ENCODE results near the gene POLR1A. TPM values are rescaled to one million over a fixed set of nuclear protein-coding genes. Genes with fewer than 3 reads are reported as not detected.

The POLR1A gene
- 43.6 TPM for total RNA-seq
- long read RNA-seq, partial matches to known transcripts, result 30 of 56 reads
- long read RNA-seq, other reads (novel, unspliced or antisense), result 25 of 56 reads

- DNase-seq (ENCODE audit: low spot score), result peak; percentile 93
Observed at GRCh38 chr2:86105252-86105968, at the start of gene POLR1A. Gene POLR1A (minus strand): TSS chr2:86105886. CDS start chr2:86105776, 110 bp downstream.

- DNase-seq (ENCODE audit: low spot score), result no peak
Observed at GRCh38 chr2:86150502-86150901, 44.8 kb upstream of the POLR1A start.

- no peak for DNase-seq (ENCODE audit: low spot score)
Observed at GRCh38 chr2:86147793-86148192, 42.1 kb upstream of the POLR1A start.

- DNase-seq (ENCODE audit: low spot score), result no peak
Observed at GRCh38 chr2:86143926-86144685, 38.4 kb upstream of the POLR1A start.

GRCh38 chr2:86143307-86143706 lies 37.6 kb upstream of the POLR1A start:
- DNase-seq (ENCODE audit: low spot score), result no peak

GRCh38 chr2:86142436-86143257 lies 37.0 kb upstream of the POLR1A start:
- no peak for DNase-seq (ENCODE audit: low spot score)

GRCh38 chr2:86140969-86141392 lies 35.3 kb upstream of the POLR1A start:
- no peak for DNase-seq (ENCODE audit: low spot score)

- DNase-seq (ENCODE audit: low spot score), result no peak
Observed at GRCh38 chr2:86139981-86140380, 34.3 kb upstream of the POLR1A start.

GRCh38 chr2:86138736-86139625 lies 33.3 kb upstream of the POLR1A start:
- no peak for DNase-seq (ENCODE audit: low spot score)

GRCh38 chr2:86136141-86136540 lies 30.5 kb upstream of the POLR1A start:
- DNase-seq (ENCODE audit: low spot score), result no peak

- no peak for DNase-seq (ENCODE audit: low spot score)
Observed at GRCh38 chr2:86135653-86136052, 30.0 kb upstream of the POLR1A start.

GRCh38 chr2:86134709-86135108 lies 29.0 kb upstream of the POLR1A start:
- no peak for DNase-seq (ENCODE audit: low spot score)

GRCh38 chr2:86124683-86125082 lies 19.0 kb upstream of the POLR1A start:
- no peak for DNase-seq (ENCODE audit: low spot score)

GRCh38 chr2:86123328-86123925 lies 17.7 kb upstream of the POLR1A start:
- no peak for DNase-seq (ENCODE audit: low spot score)

GRCh38 chr2:86118130-86118529 lies 12.4 kb upstream of the POLR1A start:
- DNase-seq (ENCODE audit: low spot score), result no peak

- no peak for DNase-seq (ENCODE audit: low spot score)
Observed at GRCh38 chr2:86107031-86107430, 1.3 kb upstream of the POLR1A start.

GRCh38 chr2:86105969-86106945 lies 571 bp upstream of the POLR1A start, which contains the start of gene PTCD3:
Gene PTCD3 (plus strand): TSS chr2:86106235. CDS start chr2:86106248, 13 bp downstream.
- peak; percentile 95 for DNase-seq (ENCODE audit: low spot score)

GRCh38 chr2:86102157-86102556 lies 3.5 kb downstream of the POLR1A start:
- no peak for DNase-seq (ENCODE audit: low spot score)

- no peak for DNase-seq (ENCODE audit: low spot score)
Observed at GRCh38 chr2:86097913-86098312, 7.8 kb downstream of the POLR1A start.
